Osteocyte (in vitro differentiated cells): ENCODE data around the gene SHE. TPM values are rescaled to one million over a fixed set of nuclear protein-coding genes. Genes with fewer than 3 reads are reported as not detected.

Experiments
- DNase-seq: peaks from one replicate; pipeline ENCODE4 v3.0.0; 2021; ENCODE audit warnings: mixed read lengths; ENCODE audit not compliant: unreplicated experiment; ENCODE audit errors: extremely low spot score
- H3K27ac Mint-ChIP-seq: one replicate; pipeline ENCODE4 v1.8.0; 2021; ENCODE audit warnings: mild to moderate bottlenecking, mixed read lengths; ENCODE audit not compliant: unreplicated experiment
- H3K27me3 Mint-ChIP-seq: one replicate; pipeline ENCODE4 v1.8.0; 2021; ENCODE audit warnings: mixed read lengths; ENCODE audit not compliant: unreplicated experiment
- H3K36me3 Mint-ChIP-seq: one replicate; pipeline ENCODE4 v1.8.0; 2021; ENCODE audit warnings: mixed read lengths; ENCODE audit not compliant: unreplicated experiment
- H3K4me1 Mint-ChIP-seq: one replicate; pipeline ENCODE4 v1.8.0; 2021; ENCODE audit warnings: mixed read lengths; ENCODE audit not compliant: unreplicated experiment
- H3K4me3 Mint-ChIP-seq: one replicate; pipeline ENCODE4 v1.8.0; 2021; ENCODE audit warnings: mild to moderate bottlenecking, moderate library complexity, mixed read lengths; ENCODE audit not compliant: unreplicated experiment
- H3K9me3 Mint-ChIP-seq: one replicate; pipeline ENCODE4 v1.8.0; 2021; ENCODE audit warnings: mixed read lengths; ENCODE audit not compliant: unreplicated experiment
- total RNA-seq: library from RNA; stranded (reverse); gene quantifications from 2 replicates; pipeline ENCODE4 v1.2.1, GENCODE V29; 2021
- TF ChIP-seq, protein P1 (sequence below): fragments of 200-600 bp; sonication (generic); IDR thresholded peaks from 2 replicates; pipeline ENCODE4 v1.5.0; 2021; ENCODE audit warnings: antibody characterized with exemption, mild to moderate bottlenecking, moderate library complexity

The SHE gene
- total RNA-seq, 1 donor from 2014 or later: not detected

DNA sequence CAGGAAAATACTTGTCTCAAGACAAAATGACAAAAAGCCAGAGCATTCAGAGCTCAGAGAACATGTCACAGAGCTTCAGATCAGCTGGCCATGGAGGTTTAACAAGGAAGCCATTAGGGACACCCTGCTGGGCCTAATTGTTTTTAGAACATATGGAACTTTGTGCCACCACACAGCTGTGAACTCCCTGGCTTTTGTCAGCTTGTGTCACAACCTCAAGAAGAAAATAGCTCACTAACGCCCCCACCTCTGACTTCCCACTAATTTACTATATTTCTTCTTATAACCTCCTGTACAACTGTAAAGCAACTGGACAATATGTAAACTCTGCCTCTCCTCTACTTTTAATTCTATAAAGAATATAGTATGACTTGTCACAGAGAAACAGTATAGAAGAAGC lies 21.2 kb downstream of the SHE start:
- TF ChIP-seq, protein P1, sequence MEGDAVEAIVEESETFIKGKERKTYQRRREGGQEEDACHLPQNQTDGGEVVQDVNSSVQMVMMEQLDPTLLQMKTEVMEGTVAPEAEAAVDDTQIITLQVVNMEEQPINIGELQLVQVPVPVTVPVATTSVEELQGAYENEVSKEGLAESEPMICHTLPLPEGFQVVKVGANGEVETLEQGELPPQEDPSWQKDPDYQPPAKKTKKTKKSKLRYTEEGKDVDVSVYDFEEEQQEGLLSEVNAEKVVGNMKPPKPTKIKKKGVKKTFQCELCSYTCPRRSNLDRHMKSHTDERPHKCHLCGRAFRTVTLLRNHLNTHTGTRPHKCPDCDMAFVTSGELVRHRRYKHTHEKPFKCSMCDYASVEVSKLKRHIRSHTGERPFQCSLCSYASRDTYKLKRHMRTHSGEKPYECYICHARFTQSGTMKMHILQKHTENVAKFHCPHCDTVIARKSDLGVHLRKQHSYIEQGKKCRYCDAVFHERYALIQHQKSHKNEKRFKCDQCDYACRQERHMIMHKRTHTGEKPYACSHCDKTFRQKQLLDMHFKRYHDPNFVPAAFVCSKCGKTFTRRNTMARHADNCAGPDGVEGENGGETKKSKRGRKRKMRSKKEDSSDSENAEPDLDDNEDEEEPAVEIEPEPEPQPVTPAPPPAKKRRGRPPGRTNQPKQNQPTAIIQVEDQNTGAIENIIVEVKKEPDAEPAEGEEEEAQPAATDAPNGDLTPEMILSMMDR: no peak
- DNase-seq: no peak
- Mint-ChIP-seq H3K27me3 (peaks cover 7% of the 10 kb centered on the region), H3K4me1 (peaks cover 10% of the 10 kb centered on the region), H3K27ac (no peak overlapping the region), H3K9me3 (no peaks in the 10 kb centered on the region), H3K36me3 (no peaks in the 10 kb centered on the region), H3K4me3 (no peak overlapping the region)

DNA sequence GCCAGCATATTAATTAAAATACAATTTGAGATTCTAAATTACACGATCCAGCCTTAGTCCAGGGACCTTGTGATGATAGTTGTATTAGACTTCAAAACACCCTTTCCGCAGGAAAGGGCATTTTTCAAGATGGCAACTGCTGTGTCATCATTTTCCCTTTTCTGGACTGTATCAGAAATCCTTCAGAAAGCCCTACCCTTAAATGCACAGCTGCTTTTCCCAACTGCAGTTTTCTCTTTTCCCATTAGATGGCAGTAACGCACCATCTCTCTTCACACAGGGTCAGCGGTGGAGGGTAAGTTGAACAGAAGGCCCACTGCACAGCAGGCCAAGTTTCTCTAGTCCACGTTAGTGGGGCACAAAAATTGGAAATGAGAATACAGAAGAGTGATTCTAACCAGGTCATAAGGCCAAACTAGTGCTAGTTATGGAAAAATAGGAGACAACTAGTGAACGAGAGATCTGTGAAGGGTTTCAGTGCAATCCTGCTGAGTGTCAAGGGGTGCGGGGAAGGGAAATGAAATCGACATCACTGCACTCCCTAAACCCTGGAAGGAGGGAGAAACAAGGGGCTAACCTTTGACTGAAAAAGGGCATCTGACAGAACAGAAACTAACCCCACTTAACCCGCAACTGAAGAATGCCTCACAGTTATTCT lies 22.3 kb downstream of the SHE start:
- H3K9me3 Mint-ChIP-seq: no peaks in the 10 kb centered on the region
- H3K4me3 Mint-ChIP-seq: no peak overlapping the region
- DNase-seq: peak; percentile 89
- peak overlapping the region; percentile 31 for H3K27ac Mint-ChIP-seq
- peaks cover 10% of the 10 kb centered on the region for H3K4me1 Mint-ChIP-seq
- H3K27me3 Mint-ChIP-seq: peaks cover 4% of the 10 kb centered on the region
- no peaks in the 10 kb centered on the region for H3K36me3 Mint-ChIP-seq
- TF ChIP-seq, protein P1: peak; percentile 92

DNA sequence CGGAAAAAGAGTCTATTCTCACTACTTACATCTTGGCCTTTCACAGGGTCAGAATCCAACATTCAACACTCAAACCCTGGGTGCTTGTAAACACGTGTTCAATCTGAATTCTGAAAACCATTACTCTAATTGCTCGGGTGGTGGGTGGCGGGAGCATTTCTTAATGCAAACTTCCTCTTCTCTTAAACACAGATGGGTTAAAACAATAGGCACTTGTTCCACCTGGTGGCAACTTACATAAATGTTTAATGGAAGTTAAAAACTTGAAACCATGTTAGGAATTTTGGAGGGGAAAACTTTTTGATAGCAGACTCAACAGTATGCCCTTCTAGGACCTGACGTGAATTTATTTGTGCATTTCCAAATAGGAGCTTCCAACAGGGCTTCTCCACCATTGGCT lies 23.6 kb downstream of the SHE start:
- Mint-ChIP-seq H3K36me3 (no peaks in the 10 kb centered on the region), H3K9me3 (no peaks in the 10 kb centered on the region), H3K4me1 (peaks cover 14% of the 10 kb centered on the region), H3K4me3 (no peak overlapping the region), H3K27me3 (peaks cover 4% of the 10 kb centered on the region), H3K27ac (no peak overlapping the region)
- no peak for DNase-seq
- TF ChIP-seq, protein P1: peak; percentile 50

DNA sequence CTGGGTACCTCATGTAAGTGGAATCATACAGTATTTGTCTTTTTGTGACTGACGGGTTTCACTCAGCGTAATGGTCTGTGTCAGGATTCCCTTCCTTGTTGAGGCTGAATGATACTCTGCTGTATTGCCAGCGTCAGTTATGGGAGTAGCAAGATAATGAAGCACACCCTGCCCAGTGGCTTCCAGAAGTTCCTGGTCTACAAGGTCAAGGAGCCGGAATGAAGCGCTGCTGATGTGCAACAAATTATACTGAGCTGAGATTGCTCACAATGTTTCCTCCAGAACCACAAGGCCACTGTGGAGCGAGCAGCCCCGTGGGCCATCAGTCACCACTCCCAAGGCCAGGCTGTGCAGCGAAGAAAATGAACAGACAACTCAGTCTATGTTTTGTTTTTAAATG lies 24.2 kb downstream of the SHE start:
- Mint-ChIP-seq H3K4me3 (no peak overlapping the region), H3K4me1 (peaks cover 14% of the 10 kb centered on the region), H3K36me3 (no peaks in the 10 kb centered on the region), H3K27ac (no peak overlapping the region), H3K27me3 (no peaks in the 10 kb centered on the region), H3K9me3 (no peaks in the 10 kb centered on the region)
- TF ChIP-seq, protein P1: no peak
- DNase-seq: no peak

DNA sequence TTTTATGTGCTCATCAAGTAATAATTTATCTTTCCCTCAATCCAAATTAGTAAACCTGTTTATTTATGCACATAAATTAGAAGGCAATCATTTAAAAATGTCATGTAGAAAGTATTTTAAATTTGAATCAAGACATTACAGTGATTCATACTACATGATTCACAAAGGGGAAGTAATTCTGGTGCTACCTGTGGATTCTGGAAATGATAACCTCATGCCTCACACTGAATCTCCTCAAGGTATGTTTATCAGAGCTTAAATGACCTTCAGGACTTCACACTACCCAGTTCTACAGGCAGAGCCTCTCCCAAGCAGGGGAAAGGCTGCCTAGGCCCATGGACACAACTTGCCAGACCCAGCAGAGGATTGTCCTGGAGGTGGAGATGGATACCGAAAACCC lies 25.4 kb downstream of the SHE start:
- H3K4me3 Mint-ChIP-seq: no peak overlapping the region
- no peaks in the 10 kb centered on the region for H3K9me3 Mint-ChIP-seq

More for the DNA sequence above, 25.4 kb downstream of the SHE start:
- no peaks in the 10 kb centered on the region for H3K36me3 Mint-ChIP-seq
- H3K27me3 Mint-ChIP-seq: no peaks in the 10 kb centered on the region
- peaks cover 14% of the 10 kb centered on the region for H3K4me1 Mint-ChIP-seq
- TF ChIP-seq, protein P1: no peak
- no peak overlapping the region for H3K27ac Mint-ChIP-seq
- no peak for DNase-seq
